ENCODE measurements around the gene LCE3C. TPM values are rescaled to one million over a fixed set of nuclear protein-coding genes. Genes with fewer than 3 reads are reported as not detected.

Gene LCE3C
- total and polyA plus RNA-seq, 9 of the 15 experiments (the other 6 are each of a cell fraction or from before 2014, with no cell fraction given), result not detected

DNA sequence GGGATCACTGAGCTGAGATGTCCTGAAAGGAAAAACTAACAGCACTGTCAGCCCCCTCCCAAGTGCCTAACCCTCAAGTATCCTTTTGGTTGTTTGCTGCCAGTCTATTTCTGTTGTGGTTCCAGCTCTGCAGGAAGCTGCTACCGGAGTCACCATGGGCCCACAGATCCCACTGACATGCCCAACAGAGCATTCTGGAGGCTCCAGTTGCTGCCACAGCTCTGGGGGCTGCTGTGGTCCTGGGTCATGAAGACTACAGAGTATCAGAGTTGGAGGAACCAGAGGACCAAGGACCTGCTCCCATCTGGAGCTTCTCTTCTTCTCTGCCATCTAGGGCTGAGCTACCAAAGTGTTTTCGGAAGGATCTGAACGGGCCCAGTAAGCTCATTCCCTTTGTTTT, 22.0 kb downstream of the LCE3C start:
- TF ChIP-seq MLLT1 (IDR thresholded peaks at IDR 0.05) (no peak), TBP (optimal IDR thresholded peaks at IDR 0.05; ENCODE audit: low read depth, low read length) (no peak), ZNF165 (CRISPR knock-in tag; IDR thresholded peaks at IDR 0.05; ENCODE audit: borderline replicate concordance) (no peak), ZNF75A (CRISPR knock-in tag; IDR thresholded peaks at IDR 0.05) (no peak), ZNF436 (CRISPR knock-in tag; IDR thresholded peaks at IDR 0.05) (no peak), U2AF1 (optimal IDR thresholded peaks at IDR 0.05; ENCODE audit: low read depth, low read length) (no peak)
- TF ChIP-seq, protein P1, sequence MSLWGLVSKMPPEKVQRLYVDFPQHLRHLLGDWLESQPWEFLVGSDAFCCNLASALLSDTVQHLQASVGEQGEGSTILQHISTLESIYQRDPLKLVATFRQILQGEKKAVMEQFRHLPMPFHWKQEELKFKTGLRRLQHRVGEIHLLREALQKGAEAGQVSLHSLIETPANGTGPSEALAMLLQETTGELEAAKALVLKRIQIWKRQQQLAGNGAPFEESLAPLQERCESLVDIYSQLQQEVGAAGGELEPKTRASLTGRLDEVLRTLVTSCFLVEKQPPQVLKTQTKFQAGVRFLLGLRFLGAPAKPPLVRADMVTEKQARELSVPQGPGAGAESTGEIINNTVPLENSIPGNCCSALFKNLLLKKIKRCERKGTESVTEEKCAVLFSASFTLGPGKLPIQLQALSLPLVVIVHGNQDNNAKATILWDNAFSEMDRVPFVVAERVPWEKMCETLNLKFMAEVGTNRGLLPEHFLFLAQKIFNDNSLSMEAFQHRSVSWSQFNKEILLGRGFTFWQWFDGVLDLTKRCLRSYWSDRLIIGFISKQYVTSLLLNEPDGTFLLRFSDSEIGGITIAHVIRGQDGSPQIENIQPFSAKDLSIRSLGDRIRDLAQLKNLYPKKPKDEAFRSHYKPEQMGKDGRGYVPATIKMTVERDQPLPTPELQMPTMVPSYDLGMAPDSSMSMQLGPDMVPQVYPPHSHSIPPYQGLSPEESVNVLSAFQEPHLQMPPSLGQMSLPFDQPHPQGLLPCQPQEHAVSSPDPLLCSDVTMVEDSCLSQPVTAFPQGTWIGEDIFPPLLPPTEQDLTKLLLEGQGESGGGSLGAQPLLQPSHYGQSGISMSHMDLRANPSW (CRISPR knock-in tag; IDR thresholded peaks at IDR 0.05), result no peak
- FAIRE-seq (no peak), DNase-seq (ENCODE audit: extremely low read depth in 1 of 4, low spot score in 3 of 4) (no peak), ATAC-seq (no peak)
- 0 out of 2 replicates have a peak, but pooled peaks cover 6% of the 10 kb centered on the region for H4K20me1 ChIP-seq (replicated peaks; ENCODE audit: control insufficient read depth, insufficient read depth, low read length)
- in situ Hi-C loops (cut with MboI) (no loop called here), intact Hi-C loops (cut with micrococcal nuclease) (no loop called here)
- no peak overlapping the region for H3K4me3 ChIP-seq
- H3K27me3 ChIP-seq (ENCODE audit: control insufficient read depth in 2 of 2, insufficient read depth in 2 of 2, low read length in 2 of 2), result no peaks in the 10 kb centered on the region
- 3% methylated on average over 3 of the region's 3 CpGs for WGBS (ENCODE audit: insufficient coverage, low coverage, missing lambda C conversion rate)
- H3K27ac ChIP-seq (ENCODE audit: extremely low read depth, low read depth, low read length), result no peak overlapping the region
- CTCF ChIA-PET (ENCODE audit: low intra/inter-chr PET ratio), result no interaction called here
- no TSS peak for BruUV-seq (replicated peaks)
- H3K36me3 ChIP-seq (ENCODE audit: control insufficient read depth, insufficient read depth, low read length), result no peaks in the 10 kb centered on the region
- H3K4me1 ChIP-seq (replicated peaks in 1 of 2; ENCODE audit: control insufficient read depth in 2 of 2, insufficient read depth in 2 of 2, low read length in 2 of 2), result peaks cover 0 to 9% of the 10 kb centered on the region in 2 experiments; a peak in 2 of 5 replicates
- POLR2A ChIA-PET, result interaction anchor here (1.3 kb wide), 1 partner anchor 31 kb away, joined by 5 read pairs; no protein-coding TSS in a partner anchor
- no peak overlapping the region for H3K9ac ChIP-seq (ENCODE audit: insufficient read depth in 1 of 2, low read depth in 2 of 2, low read length in 2 of 2)
- H2AFZ ChIP-seq (ENCODE audit: low read depth, low read length), result no peak overlapping the region
- H3K4me2 ChIP-seq (ENCODE audit: insufficient read depth, low read length), result no peak overlapping the region
- H3K79me2 ChIP-seq (ENCODE audit: control insufficient read depth, insufficient read depth, low read length), result no peaks in the 10 kb centered on the region
- no peaks in the 10 kb centered on the region for H3K9me1 ChIP-seq (ENCODE audit: control insufficient read depth, insufficient read depth, low read length)
- H3K9me3 ChIP-seq (replicated peaks; ENCODE audit: control insufficient read depth, insufficient read depth, low read depth, low read length), result no peaks in the 10 kb centered on the region

Data from K562 (cell line).